Measurements from ENCODE around the gene PLAA.

DNA sequence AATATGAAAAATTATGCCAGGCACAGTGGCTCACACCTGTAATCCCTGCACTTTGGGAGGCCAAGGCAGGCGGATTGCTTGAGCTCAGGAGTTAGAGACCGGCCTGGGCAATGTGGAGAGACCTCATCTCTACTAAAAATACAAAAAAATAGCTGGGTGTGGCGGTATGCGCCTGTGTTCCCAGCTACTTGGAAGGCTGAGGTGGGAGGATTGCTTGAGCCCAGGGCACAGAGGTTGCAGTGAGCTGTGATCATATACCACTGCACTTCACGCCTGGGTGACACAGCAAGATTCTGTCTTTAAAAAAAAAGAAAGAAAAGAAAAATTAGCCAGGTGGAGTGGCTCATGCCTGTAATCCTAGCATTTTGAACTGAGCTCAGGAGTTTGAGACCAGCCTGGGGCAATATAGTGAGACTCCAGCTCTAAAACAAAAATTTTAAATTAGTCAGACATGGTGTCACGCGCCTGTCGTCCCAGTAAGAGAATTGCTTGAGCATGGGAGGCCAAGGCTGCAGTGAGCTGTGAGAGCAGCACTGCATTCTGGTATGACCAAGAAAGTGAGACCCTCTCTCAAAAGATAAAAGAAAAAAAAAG, 18.0 kb downstream of the PLAA start:
- TF ChIP-seq, protein P1, sequence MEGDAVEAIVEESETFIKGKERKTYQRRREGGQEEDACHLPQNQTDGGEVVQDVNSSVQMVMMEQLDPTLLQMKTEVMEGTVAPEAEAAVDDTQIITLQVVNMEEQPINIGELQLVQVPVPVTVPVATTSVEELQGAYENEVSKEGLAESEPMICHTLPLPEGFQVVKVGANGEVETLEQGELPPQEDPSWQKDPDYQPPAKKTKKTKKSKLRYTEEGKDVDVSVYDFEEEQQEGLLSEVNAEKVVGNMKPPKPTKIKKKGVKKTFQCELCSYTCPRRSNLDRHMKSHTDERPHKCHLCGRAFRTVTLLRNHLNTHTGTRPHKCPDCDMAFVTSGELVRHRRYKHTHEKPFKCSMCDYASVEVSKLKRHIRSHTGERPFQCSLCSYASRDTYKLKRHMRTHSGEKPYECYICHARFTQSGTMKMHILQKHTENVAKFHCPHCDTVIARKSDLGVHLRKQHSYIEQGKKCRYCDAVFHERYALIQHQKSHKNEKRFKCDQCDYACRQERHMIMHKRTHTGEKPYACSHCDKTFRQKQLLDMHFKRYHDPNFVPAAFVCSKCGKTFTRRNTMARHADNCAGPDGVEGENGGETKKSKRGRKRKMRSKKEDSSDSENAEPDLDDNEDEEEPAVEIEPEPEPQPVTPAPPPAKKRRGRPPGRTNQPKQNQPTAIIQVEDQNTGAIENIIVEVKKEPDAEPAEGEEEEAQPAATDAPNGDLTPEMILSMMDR (IDR thresholded peaks at IDR 0.05; ENCODE audit: poor library complexity, severe bottlenecking) = no peak
- TF ChIP-seq, protein P2, sequence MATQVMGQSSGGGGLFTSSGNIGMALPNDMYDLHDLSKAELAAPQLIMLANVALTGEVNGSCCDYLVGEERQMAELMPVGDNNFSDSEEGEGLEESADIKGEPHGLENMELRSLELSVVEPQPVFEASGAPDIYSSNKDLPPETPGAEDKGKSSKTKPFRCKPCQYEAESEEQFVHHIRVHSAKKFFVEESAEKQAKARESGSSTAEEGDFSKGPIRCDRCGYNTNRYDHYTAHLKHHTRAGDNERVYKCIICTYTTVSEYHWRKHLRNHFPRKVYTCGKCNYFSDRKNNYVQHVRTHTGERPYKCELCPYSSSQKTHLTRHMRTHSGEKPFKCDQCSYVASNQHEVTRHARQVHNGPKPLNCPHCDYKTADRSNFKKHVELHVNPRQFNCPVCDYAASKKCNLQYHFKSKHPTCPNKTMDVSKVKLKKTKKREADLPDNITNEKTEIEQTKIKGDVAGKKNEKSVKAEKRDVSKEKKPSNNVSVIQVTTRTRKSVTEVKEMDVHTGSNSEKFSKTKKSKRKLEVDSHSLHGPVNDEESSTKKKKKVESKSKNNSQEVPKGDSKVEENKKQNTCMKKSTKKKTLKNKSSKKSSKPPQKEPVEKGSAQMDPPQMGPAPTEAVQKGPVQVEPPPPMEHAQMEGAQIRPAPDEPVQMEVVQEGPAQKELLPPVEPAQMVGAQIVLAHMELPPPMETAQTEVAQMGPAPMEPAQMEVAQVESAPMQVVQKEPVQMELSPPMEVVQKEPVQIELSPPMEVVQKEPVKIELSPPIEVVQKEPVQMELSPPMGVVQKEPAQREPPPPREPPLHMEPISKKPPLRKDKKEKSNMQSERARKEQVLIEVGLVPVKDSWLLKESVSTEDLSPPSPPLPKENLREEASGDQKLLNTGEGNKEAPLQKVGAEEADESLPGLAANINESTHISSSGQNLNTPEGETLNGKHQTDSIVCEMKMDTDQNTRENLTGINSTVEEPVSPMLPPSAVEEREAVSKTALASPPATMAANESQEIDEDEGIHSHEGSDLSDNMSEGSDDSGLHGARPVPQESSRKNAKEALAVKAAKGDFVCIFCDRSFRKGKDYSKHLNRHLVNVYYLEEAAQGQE (IDR thresholded peaks at IDR 0.05; ENCODE audit: borderline replicate concordance) = no peak
- TF ChIP-seq POLR2AphosphoS5 (IDR thresholded peaks at IDR 0.05) (no peak), SMC3 (conservative IDR thresholded peaks at IDR 0.05; ENCODE audit: poor library complexity) (no peak), TAF1 (IDR thresholded peaks at IDR 0.05; ENCODE audit: low read depth) (no peak), RAD21 (conservative IDR thresholded peaks at IDR 0.05) (no peak)

All from neural cell (in vitro differentiated cells).